ENCODE data around the gene WDR45.

The WDR45 gene

GRCh38 chrX:49070988-49071387, 8.7 kb downstream of the WDR45 start:
- POLR2A ChIA-PET, result no interaction called here
- TF ChIP-seq, protein P1, sequence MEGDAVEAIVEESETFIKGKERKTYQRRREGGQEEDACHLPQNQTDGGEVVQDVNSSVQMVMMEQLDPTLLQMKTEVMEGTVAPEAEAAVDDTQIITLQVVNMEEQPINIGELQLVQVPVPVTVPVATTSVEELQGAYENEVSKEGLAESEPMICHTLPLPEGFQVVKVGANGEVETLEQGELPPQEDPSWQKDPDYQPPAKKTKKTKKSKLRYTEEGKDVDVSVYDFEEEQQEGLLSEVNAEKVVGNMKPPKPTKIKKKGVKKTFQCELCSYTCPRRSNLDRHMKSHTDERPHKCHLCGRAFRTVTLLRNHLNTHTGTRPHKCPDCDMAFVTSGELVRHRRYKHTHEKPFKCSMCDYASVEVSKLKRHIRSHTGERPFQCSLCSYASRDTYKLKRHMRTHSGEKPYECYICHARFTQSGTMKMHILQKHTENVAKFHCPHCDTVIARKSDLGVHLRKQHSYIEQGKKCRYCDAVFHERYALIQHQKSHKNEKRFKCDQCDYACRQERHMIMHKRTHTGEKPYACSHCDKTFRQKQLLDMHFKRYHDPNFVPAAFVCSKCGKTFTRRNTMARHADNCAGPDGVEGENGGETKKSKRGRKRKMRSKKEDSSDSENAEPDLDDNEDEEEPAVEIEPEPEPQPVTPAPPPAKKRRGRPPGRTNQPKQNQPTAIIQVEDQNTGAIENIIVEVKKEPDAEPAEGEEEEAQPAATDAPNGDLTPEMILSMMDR (IDR thresholded peaks at IDR 0.05; ENCODE audit: control extremely low read depth, extremely low read depth, low read depth, missing control alignments), result no peak
- CTCF ChIA-PET, result interaction anchor here (0.8 kb wide), 1 partner anchor 27 kb away, joined by 3 read pairs; no protein-coding TSS in a partner anchor
- DNase-seq (ENCODE audit: extremely low spot score), result no peak

DNA sequence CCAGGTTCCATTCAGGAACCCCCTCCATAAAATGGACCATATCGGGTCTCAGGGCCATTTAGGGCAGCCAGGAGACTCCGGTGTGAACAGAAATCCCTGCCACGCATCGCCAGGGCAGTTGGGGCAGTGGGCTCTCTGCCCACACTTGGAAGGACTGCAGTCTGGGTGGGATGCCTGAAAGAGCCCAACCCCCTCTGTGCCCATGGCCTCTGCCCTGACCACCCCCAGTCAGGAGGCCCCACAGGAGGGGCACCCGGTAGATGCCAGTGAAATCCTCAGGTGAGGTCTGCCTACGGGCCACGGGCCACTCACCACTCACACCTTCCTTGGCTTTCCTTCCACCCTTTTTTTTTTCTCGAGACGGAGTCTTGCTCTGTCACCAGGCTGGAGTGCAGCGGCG, 10.6 kb downstream of the WDR45 start:
- ChIA-PET POLR2A (no interaction called here), CTCF (interaction anchor here (1.5 kb wide), 1 partner anchor 11 kb away, joined by 4 read pairs; the partner anchor contains the start of gene WDR45)
- TF ChIP-seq, protein P1 (IDR thresholded peaks at IDR 0.05; ENCODE audit: control extremely low read depth, extremely low read depth, low read depth, missing control alignments), result no peak
- no peak for DNase-seq (ENCODE audit: extremely low spot score)

- ChIA-PET CTCF (no interaction called here), POLR2A (no interaction called here)
- TF ChIP-seq, protein P1 (IDR thresholded peaks at IDR 0.05; ENCODE audit: control extremely low read depth, extremely low read depth, low read depth, missing control alignments), result no peak
Observed at GRCh38 chrX:49067285-49068120, 12.2 kb downstream of the WDR45 start.

DNA sequence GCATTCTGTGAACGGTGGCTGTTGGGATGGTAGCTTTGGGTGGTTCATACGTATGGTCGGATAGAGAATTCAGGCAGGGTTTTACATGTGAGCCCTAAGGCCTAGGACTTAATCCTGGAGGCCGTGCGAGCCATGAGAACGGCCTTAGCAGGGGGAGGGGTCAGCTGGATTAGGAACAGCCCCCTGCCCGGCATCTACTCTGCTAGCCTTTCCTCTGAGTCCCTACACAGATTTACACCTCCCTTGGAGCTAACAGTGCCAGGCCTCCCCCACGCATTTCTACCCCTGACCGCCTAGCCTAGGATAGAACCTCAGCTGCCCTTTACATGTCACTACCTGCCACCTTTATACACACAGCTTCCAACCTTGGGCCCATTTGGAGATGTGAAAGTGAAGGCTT, 13.0 kb downstream of the WDR45 start:
- ChIA-PET CTCF (interaction anchor here (1.3 kb wide), 1 partner anchor 23 kb away, joined by 3 read pairs; no protein-coding TSS in a partner anchor), POLR2A (no interaction called here)
- no peak for DNase-seq (ENCODE audit: extremely low spot score)
- TF ChIP-seq, protein P1 (IDR thresholded peaks at IDR 0.05; ENCODE audit: control extremely low read depth, extremely low read depth, low read depth, missing control alignments), result no peak

More at GRCh38 chrX:49067285-49068120, 12.2 kb downstream of the WDR45 start:
- no peak for DNase-seq (ENCODE audit: extremely low spot score)

- POLR2A ChIA-PET, result no interaction called here
- CTCF ChIA-PET, result interaction anchor here (1.3 kb wide), 1 partner anchor 23 kb away, joined by 3 read pairs; no protein-coding TSS in a partner anchor
- TF ChIP-seq, protein P1 (IDR thresholded peaks at IDR 0.05; ENCODE audit: control extremely low read depth, extremely low read depth, low read depth, missing control alignments), result no peak
- no peak for DNase-seq (ENCODE audit: extremely low spot score)
Observed at GRCh38 chrX:49066278-49066677, 13.4 kb downstream of the WDR45 start.

DNA sequence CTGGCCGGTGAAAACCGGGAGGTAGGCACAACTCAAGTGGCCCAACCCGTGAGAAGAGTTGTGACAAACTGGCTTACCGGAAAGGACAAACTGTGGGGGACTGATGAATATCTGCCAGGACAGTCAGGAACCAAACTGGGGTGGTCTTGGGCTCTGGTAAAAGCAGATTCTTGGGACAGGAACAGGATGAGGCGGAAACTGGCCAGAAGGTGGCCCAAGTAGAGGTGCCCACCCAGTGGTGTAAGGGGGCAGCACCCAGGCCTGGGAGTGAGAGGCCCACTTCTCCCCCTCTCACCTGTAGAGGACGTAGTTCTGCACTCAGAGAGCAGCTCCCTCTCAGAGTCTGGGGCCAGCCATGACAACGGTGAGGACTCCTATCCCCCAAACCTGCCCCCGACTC, 15.0 kb downstream of the WDR45 start:
- no peak for DNase-seq (ENCODE audit: extremely low spot score)
- ChIA-PET POLR2A (no interaction called here), CTCF (no interaction called here)
- TF ChIP-seq, protein P1 (IDR thresholded peaks at IDR 0.05; ENCODE audit: control extremely low read depth, extremely low read depth, low read depth, missing control alignments), result no peak
